Sigmoid colon (tissue), 4 donors: ENCODE data around the gene FXN.

ENCODE experiments used
- EP300 ChIP-seq, 4 donors: sonication (generic); formaldehyde crosslinking; IDR thresholded peaks; one replicate each; pipeline ENCODE4 v1.6.1; 2017; ENCODE audit warnings: antibody characterized with exemption in 4 of 4
- POLR2A ChIP-seq, 2 donors: fragments of 450-650 bp; IDR thresholded peaks; one replicate each; pipeline ENCODE4 v1.6.1; 2016; ENCODE audit warnings: antibody characterized with exemption in 2 of 2, mild to moderate bottlenecking in 2 of 2, moderate library complexity in 2 of 2
- TF ChIP-seq, protein P1 (sequence below), 4 experiments: fragments of 450-650 bp in 3 of 4; fragments of 200-600 bp in 1 of 4; IDR thresholded peaks; one replicate each; pipeline ENCODE4 v1.5.1; 2016 to 2019; ENCODE audit warnings: antibody characterized with exemption in 4 of 4, mild to moderate bottlenecking in 3 of 4, moderate library complexity in 2 of 4

GRCh38 chr9:69136779-69137178 lies 101.2 kb downstream of the FXN start:
- TF ChIP-seq, protein P1, sequence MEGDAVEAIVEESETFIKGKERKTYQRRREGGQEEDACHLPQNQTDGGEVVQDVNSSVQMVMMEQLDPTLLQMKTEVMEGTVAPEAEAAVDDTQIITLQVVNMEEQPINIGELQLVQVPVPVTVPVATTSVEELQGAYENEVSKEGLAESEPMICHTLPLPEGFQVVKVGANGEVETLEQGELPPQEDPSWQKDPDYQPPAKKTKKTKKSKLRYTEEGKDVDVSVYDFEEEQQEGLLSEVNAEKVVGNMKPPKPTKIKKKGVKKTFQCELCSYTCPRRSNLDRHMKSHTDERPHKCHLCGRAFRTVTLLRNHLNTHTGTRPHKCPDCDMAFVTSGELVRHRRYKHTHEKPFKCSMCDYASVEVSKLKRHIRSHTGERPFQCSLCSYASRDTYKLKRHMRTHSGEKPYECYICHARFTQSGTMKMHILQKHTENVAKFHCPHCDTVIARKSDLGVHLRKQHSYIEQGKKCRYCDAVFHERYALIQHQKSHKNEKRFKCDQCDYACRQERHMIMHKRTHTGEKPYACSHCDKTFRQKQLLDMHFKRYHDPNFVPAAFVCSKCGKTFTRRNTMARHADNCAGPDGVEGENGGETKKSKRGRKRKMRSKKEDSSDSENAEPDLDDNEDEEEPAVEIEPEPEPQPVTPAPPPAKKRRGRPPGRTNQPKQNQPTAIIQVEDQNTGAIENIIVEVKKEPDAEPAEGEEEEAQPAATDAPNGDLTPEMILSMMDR (IDR thresholded peaks at IDR 0.05) = no peak
- TF ChIP-seq POLR2A (IDR thresholded peaks at IDR 0.05) (no peak), EP300 (IDR thresholded peaks at IDR 0.05) (no peak)
